Panc1 (cell line): ENCODE measurements around the gene GLT8D1. TPM values are rescaled to one million over a fixed set of nuclear protein-coding genes. Genes with fewer than 3 reads are reported as not detected.
"Not testable (repeated sequence)": the region's sequence is repeated elsewhere in the genome, so short reads cannot be mapped to it uniquely, and the experiment has no call there.

Experiments used
- ATAC-seq: fragments of 200-7000 bp; cut with Tn5 transposase; 2 replicates; pipeline ENCODE4 v1.9.1; 2020; ENCODE audit warnings: mild to moderate bottlenecking, moderate library complexity
- BruUV-seq: library from RNA; stranded (reverse); fragments of 400-500 nt; replicated peaks from 2 replicates; lab custom pipeline; 2021; lab: Mats Ljungman, UMichigan
- CTCF ChIA-PET: fragments of 300-600 bp; sonication (Branson Sonifier 250); formaldehyde crosslinking; loops from one replicate; lab custom pipeline; 2022; ENCODE audit warnings: antibody characterized with exemption; lab: Charles Lee
- POLR2A ChIA-PET: fragments of 300-600 bp; sonication (Branson Sonifier 250); formaldehyde crosslinking; loops from one replicate; lab custom pipeline; 2022; ENCODE audit warnings: antibody characterized with exemption; lab: Charles Lee
- DNase-seq: peaks from one replicate; pipeline ENCODE4 v3.0.0-alpha.2; 2010; ENCODE audit warnings: low read depth, low spot score
- H3K27ac ChIP-seq: 2 replicates; pipeline ENCODE4 v1.5.1; 2011; ENCODE audit warnings: mild to moderate bottlenecking, low read length, inconsistent platforms
- H3K27me3 ChIP-seq: fragments of 200-500 bp; sonication (Bioruptor generic); 2 replicates; pipeline ENCODE4 v1.6.0; 2014; ENCODE audit warnings: low read length, inconsistent platforms; ENCODE audit not compliant: control insufficient read depth, insufficient read depth
- H3K36me3 ChIP-seq: fragments of 200-500 bp; sonication (Bioruptor generic); 2 replicates; pipeline ENCODE4 v1.5.1; 2014; ENCODE audit warnings: inconsistent platforms, mild to moderate bottlenecking, low read length, moderate library complexity; ENCODE audit not compliant: control insufficient read depth, insufficient read depth
- H3K4me1 ChIP-seq: 2 replicates; pipeline ENCODE4 v1.5.1; 2011; ENCODE audit warnings: inconsistent platforms, mild to moderate bottlenecking, low read length, moderate library complexity; ENCODE audit not compliant: control insufficient read depth, insufficient read depth
- H3K4me3 ChIP-seq, 2 experiments: 2 replicates each; pipeline ENCODE4 v1.5.1; 2011 to 2012; ENCODE audit warnings: low read depth in 2 of 2, low read length in 2 of 2, mild to moderate bottlenecking in 2 of 2, inconsistent platforms in 1 of 2, moderate library complexity in 1 of 2
- H3K9me3 ChIP-seq: fragments of 200-500 bp; sonication (Bioruptor generic); 2 replicates; pipeline ENCODE4 v1.5.1; 2014; ENCODE audit warnings: low read depth, mild to moderate bottlenecking, inconsistent platforms, low read length, moderate library complexity; ENCODE audit not compliant: control insufficient read depth, insufficient read depth
- CTCF ChIP-seq: fragments of 450-650 bp; IDR thresholded peaks from 2 replicates; pipeline ENCODE4 v1.5.1; 2017; ENCODE audit warnings: mild to moderate bottlenecking
- POLR2AphosphoS5 ChIP-seq: IDR thresholded peaks from 2 replicates; pipeline ENCODE4 v1.6.1; 2012; ENCODE audit warnings: mild to moderate bottlenecking, low read depth, low read length, moderate library complexity
- REST ChIP-seq, 2 experiments: IDR thresholded peaks; 2 replicates each; pipeline ENCODE4 v1.6.1; 2011 to 2012; ENCODE audit warnings: low read depth in 2 of 2, control low read depth in 1 of 2, low read length in 1 of 2, mild to moderate bottlenecking in 1 of 2, moderate library complexity in 1 of 2; ENCODE audit not compliant: insufficient read depth in 1 of 2
- SIN3A ChIP-seq: IDR thresholded peaks from 2 replicates; pipeline ENCODE4 v1.6.1; 2012; ENCODE audit warnings: low read depth, mild to moderate bottlenecking, low read length, moderate library complexity, borderline replicate concordance; ENCODE audit not compliant: insufficient read depth
- TCF7L2 ChIP-seq: IDR thresholded peaks from 2 replicates; pipeline ENCODE4 v1.6.1; 2011; ENCODE audit warnings: mild to moderate bottlenecking, low read depth, low read length, inconsistent platforms
- in situ Hi-C: cut with HindIII; loops from 2 replicates; pipeline ENCODE4 v1.10.0; 2016; ENCODE audit warnings: low sequenced_read_pairs, low pct_unique_long_range_greater_than_20kb
- intact Hi-C: fragments of 100-400 bp; cut with micrococcal nuclease; formaldehyde crosslinking; loops from one replicate; pipeline ENCODE4 v1.10.0; 2022; ENCODE audit not compliant: unreplicated experiment
- total RNA-seq: library from RNA; stranded (reverse); gene quantifications from one replicate; pipeline ENCODE4 v1.2.1, GENCODE V29; 2021; ENCODE audit not compliant: unreplicated experiment

Gene GLT8D1
- total RNA-seq, 1 experiment from 2014 or later: 51.3 TPM

- Histone ChIP-seq H3K4me3 (no peak overlapping the region), H3K4me1 (no peaks in the 10 kb centered on the region), H3K27ac (no peak overlapping the region), H3K36me3 (peaks cover 7% of the 10 kb centered on the region; the same call in 1 of the 2 replicates), H3K9me3 (peaks cover 7% of the 10 kb centered on the region; the same call in 1 of the 2 replicates), H3K27me3 (no peaks in the 10 kb centered on the region)
- no peak for ATAC-seq
- intact Hi-C loops: no loop called here
- TF ChIP-seq REST (IDR thresholded peaks at IDR 0.05; ENCODE audit: insufficient read depth in 1 of 2, low read depth in 2 of 2, low read length in 1 of 2) (no peak), SIN3A (no peak), POLR2AphosphoS5 (no peak), CTCF (no peak), TCF7L2 (no peak)
- no TSS peak for BruUV-seq
- in situ Hi-C loops: no loop called here
- DNase-seq: no peak
- ChIA-PET POLR2A (no interaction called here), CTCF (no interaction called here)
Measured at GRCh38 chr3:52730681-52731080, 25.1 kb upstream of the GLT8D1 start.

GRCh38 chr3:52728753-52729152 lies 23.2 kb upstream of the GLT8D1 start:
- CTCF ChIA-PET, H3K36me3 ChIP-seq, H3K4me3 ChIP-seq, H3K4me1 ChIP-seq, ATAC-seq, DNase-seq, H3K9me3 ChIP-seq, intact Hi-C loops, POLR2A ChIA-PET, BruUV-seq, H3K27me3 ChIP-seq, H3K27ac ChIP-seq, in situ Hi-C loops: not testable (repeated sequence)

GRCh38 chr3:52724511-52724910 lies 18.9 kb upstream of the GLT8D1 start:
- POLR2A ChIA-PET: no interaction called here

More at GRCh38 chr3:52724511-52724910, 18.9 kb upstream of the GLT8D1 start:
- H3K9me3 ChIP-seq: no peaks in the 10 kb centered on the region
- TF ChIP-seq TCF7L2 (no peak), CTCF (no peak), REST (IDR thresholded peaks at IDR 0.05; ENCODE audit: insufficient read depth in 1 of 2, low read depth in 2 of 2, low read length in 1 of 2) (no peak), POLR2AphosphoS5 (no peak), SIN3A (no peak)
- H3K36me3 ChIP-seq: no peaks in the 10 kb centered on the region
- intact Hi-C loops: no loop called here
- H3K27me3 ChIP-seq: no peaks in the 10 kb centered on the region
- no peaks in the 10 kb centered on the region for H3K4me1 ChIP-seq
- in situ Hi-C loops: no loop called here
- no peak overlapping the region for H3K27ac ChIP-seq
- CTCF ChIA-PET: no interaction called here
- DNase-seq: no peak
- no peak for ATAC-seq
- H3K4me3 ChIP-seq: no peak overlapping the region
- no TSS peak for BruUV-seq
